IMR-90 (cell line): ENCODE data around the gene FRMD3. TPM values are rescaled to one million over a fixed set of nuclear protein-coding genes. Genes with fewer than 3 reads are reported as not detected.

Source experiments
- ATAC-seq: fragments of 200-7000 bp; cut with Tn5 transposase; 2 replicates; pipeline ENCODE4 v1.9.1; 2020; ENCODE audit warnings: low read depth, mild to moderate bottlenecking, moderate library complexity
- BruUV-seq: library from RNA; stranded (reverse); fragments of 400-500 nt; replicated peaks from 2 replicates; lab custom pipeline; 2021; lab: Mats Ljungman, UMichigan
- CTCF ChIA-PET: fragments of 300-600 bp; formaldehyde crosslinking; extraction: SDS; loops from one replicate; lab custom pipeline; 2021; ENCODE audit warnings: antibody characterized with exemption; lab: Yijun Ruan, JAX
- POLR2A ChIA-PET: fragments of 300-600 bp; sonication (Branson Sonifier 250); formaldehyde crosslinking; loops from one replicate; lab custom pipeline; 2022; ENCODE audit warnings: antibody characterized with exemption; ENCODE audit not compliant: unreplicated experiment; lab: Charles Lee
- DNase-seq: peaks from one replicate; pipeline ENCODE4 v3.0.0; 2013
- H2AFZ ChIP-seq: replicated peaks from 2 replicates; pipeline ENCODE3; 2013; ENCODE audit warnings: low read length, mild to moderate bottlenecking; ENCODE audit not compliant: poor library complexity
- H2AK5ac ChIP-seq: 2 replicates; pipeline ENCODE4 v1.6.1; 2013; ENCODE audit warnings: low read depth, low read length, inconsistent platforms
- H2AK9ac ChIP-seq: replicated peaks from 2 replicates; pipeline ENCODE3; 2013; ENCODE audit warnings: mild to moderate bottlenecking, low read depth, low read length, moderate library complexity; ENCODE audit not compliant: poor library complexity
- H2BK120ac ChIP-seq: 2 replicates; pipeline ENCODE4 v1.6.1; 2013; ENCODE audit warnings: low read depth, low read length, inconsistent platforms
- H2BK15ac ChIP-seq: 3 replicates; pipeline ENCODE4 v1.6.1; 2013; ENCODE audit warnings: low read depth, low read length, inconsistent platforms
- H2BK20ac ChIP-seq: 2 replicates; pipeline ENCODE4 v1.6.1; 2013; ENCODE audit warnings: low read depth, mild to moderate bottlenecking, inconsistent platforms, low read length, moderate library complexity
- H2BK5ac ChIP-seq: 2 replicates; pipeline ENCODE4 v1.6.1; 2013; ENCODE audit warnings: mild to moderate bottlenecking, low read depth, low read length, inconsistent platforms; ENCODE audit not compliant: poor library complexity, severe bottlenecking
- H3K14ac ChIP-seq: replicated peaks from 2 replicates; pipeline ENCODE4 v1.6.1; 2013; ENCODE audit warnings: low read depth, low read length, inconsistent platforms
- H3K18ac ChIP-seq: 2 replicates; pipeline ENCODE4 v1.6.1; 2013; ENCODE audit warnings: low read depth, low read length, control low read depth
- H3K23ac ChIP-seq: 2 replicates; pipeline ENCODE4 v1.6.1; 2013; ENCODE audit warnings: low read depth, low read length, inconsistent platforms
- H3K27ac ChIP-seq: 2 replicates; pipeline ENCODE4 v1.5.1; 2013; ENCODE audit warnings: mild to moderate bottlenecking, control low read depth, low read length; ENCODE audit not compliant: insufficient read depth
- H3K27me3 ChIP-seq: 2 replicates; pipeline ENCODE4 v1.6.1; 2013; ENCODE audit warnings: low read length; ENCODE audit not compliant: control insufficient read depth, insufficient read depth
- H3K36me3 ChIP-seq: 2 replicates; pipeline ENCODE4 v1.6.1; 2013; ENCODE audit warnings: low read length, mixed read lengths; ENCODE audit not compliant: control insufficient read depth, insufficient read depth
- H3K4ac ChIP-seq: 2 replicates; pipeline ENCODE4 v1.6.1; 2013; ENCODE audit warnings: low read depth, low read length, inconsistent platforms
- H3K4me1 ChIP-seq: 2 replicates; pipeline ENCODE4 v1.6.1; 2013; ENCODE audit warnings: low read length, mixed read lengths; ENCODE audit not compliant: control insufficient read depth, insufficient read depth
- H3K4me2 ChIP-seq: 2 replicates; pipeline ENCODE4 v1.6.1; 2013; ENCODE audit warnings: low read depth, mild to moderate bottlenecking, control low read depth, low read length, moderate library complexity
- H3K4me3 ChIP-seq: 2 replicates; pipeline ENCODE4 v1.5.1; 2013; ENCODE audit warnings: low read depth, mild to moderate bottlenecking, control low read depth, low read length, moderate library complexity; ENCODE audit not compliant: insufficient read depth
- H3K56ac ChIP-seq: 2 replicates; pipeline ENCODE4 v1.6.1; 2013; ENCODE audit warnings: low read length, inconsistent platforms; ENCODE audit not compliant: insufficient read depth; ENCODE audit errors: extremely low read depth
- H3K79me1 ChIP-seq, 2 experiments: 2 replicates each; pipeline ENCODE4 v1.6.1; 2013; ENCODE audit warnings: low read length in 2 of 2, inconsistent platforms in 1 of 2, low read depth in 1 of 2
- H3K9ac ChIP-seq: 2 replicates; pipeline ENCODE4 v1.6.1; 2013; ENCODE audit warnings: low read depth, low read length, control low read depth
- H3K9me1 ChIP-seq: 2 replicates; pipeline ENCODE4 v1.6.1; 2013; ENCODE audit warnings: low read length, inconsistent platforms; ENCODE audit not compliant: insufficient read depth
- H3K9me3 ChIP-seq: 2 replicates; pipeline ENCODE4 v1.6.1; 2013; ENCODE audit warnings: low read length; ENCODE audit not compliant: control insufficient read depth, insufficient read depth
- H4K20me1 ChIP-seq: 2 replicates; pipeline ENCODE4 v1.6.1; 2013; ENCODE audit warnings: low read length, inconsistent platforms; ENCODE audit not compliant: insufficient read depth
- H4K5ac ChIP-seq: 2 replicates; pipeline ENCODE4 v1.6.1; 2013; ENCODE audit warnings: mild to moderate bottlenecking, low read depth, low read length, control low read depth
- H4K8ac ChIP-seq, 2 experiments: 2 replicates each; pipeline ENCODE4 v1.6.1; 2013; ENCODE audit warnings: low read depth in 2 of 2, low read length in 2 of 2, control low read depth in 1 of 2, inconsistent platforms in 1 of 2
- H4K91ac ChIP-seq: 2 replicates; pipeline ENCODE4 v1.6.1; 2013; ENCODE audit warnings: low read depth, low read length, inconsistent platforms; ENCODE audit not compliant: insufficient read depth
- BHLHE40 ChIP-seq: fragments of 150-350 bp; IDR thresholded peaks from 2 replicates; pipeline ENCODE4 v1.6.1; 2016; ENCODE audit warnings: mild to moderate bottlenecking, low read depth, low read length
- WGBS, 2 experiments: methylation state at CpG; one replicate each; pipeline versions ENCODE4 v1.1.5 to v1.1.7; 2013; ENCODE audit warnings: missing lambda C conversion rate in 2 of 2; ENCODE audit not compliant: insufficient read length in 1 of 2; ENCODE audit errors: extremely low coverage in 2 of 2; 5-methylcytosine and 5-hydroxymethylcytosine counted together
- dilution Hi-C: fragments of 300-500 bp; cut with HindIII; formaldehyde crosslinking; loops from one replicate; pipeline ENCODE4 v1.14.3; 2018; ENCODE audit warnings: low sequenced_read_pairs; ENCODE audit not compliant: unreplicated experiment
- in situ Hi-C: fragments of 300-500 bp; cut with MboI; formaldehyde crosslinking; loops from 3 replicates; pipeline ENCODE4 v1.14.3; 2019; ENCODE audit warnings: low sequenced_read_pairs, inconsistent platforms, mixed read lengths
- intact Hi-C: fragments of 100-400 bp; cut with micrococcal nuclease; formaldehyde crosslinking; loops from 2 replicates; pipeline ENCODE4 v1.10.0; 2022
- polyA plus RNA-seq, 3 experiments: library from polyadenylated mRNA; depleted of rRNA; stranded (reverse); fragments of >200 nt; gene quantifications; 2 replicates each; pipeline ENCODE4 v1.2.3, GENCODE V29; 2012; ENCODE audit warnings: low replicate concordance in 1 of 3
- total RNA-seq: library from RNA; depleted of rRNA; stranded (reverse); fragments of >200 nt; gene quantifications from 2 replicates; pipeline ENCODE4 v1.2.3, GENCODE V29; 2012

FRMD3 gene
- total and polyA plus RNA-seq, 2 of the 4 experiments (the other 2 are of a cell fraction) = 0.02 to 0.18 TPM

- no peaks in the 10 kb centered on the region for H3K79me1 ChIP-seq
- no peaks in the 10 kb centered on the region for H3K9me1 ChIP-seq
- no peak overlapping the region for H3K27ac ChIP-seq
- H4K5ac ChIP-seq = no peak overlapping the region
- no peak overlapping the region for H2BK120ac ChIP-seq
- BruUV-seq = no TSS peak
- no peak overlapping the region for H3K18ac ChIP-seq
- dilution Hi-C loops (no loop called here), intact Hi-C loops (no loop called here), in situ Hi-C loops (no loop called here)
- H2AK9ac ChIP-seq = no peak overlapping the region
- no peaks in the 10 kb centered on the region for H3K36me3 ChIP-seq
- ATAC-seq (no peak), DNase-seq (no peak)
- ChIA-PET POLR2A (no interaction called here), CTCF (no interaction called here)
- no peak overlapping the region for H4K8ac ChIP-seq
- no peak overlapping the region for H2AK5ac ChIP-seq
- no peak for TF ChIP-seq BHLHE40
- H4K20me1 ChIP-seq = no peaks in the 10 kb centered on the region
- H3K27me3 ChIP-seq = no peaks in the 10 kb centered on the region
- H3K4me3 ChIP-seq = no peak overlapping the region
- no peak overlapping the region for H3K4me2 ChIP-seq
- H3K9me3 ChIP-seq = 0 out of 2 replicates have a peak, but pooled peaks cover 2% of the 10 kb centered on the region
- no peak overlapping the region for H3K23ac ChIP-seq
- H3K9ac ChIP-seq = no peak overlapping the region
- H2BK15ac ChIP-seq = no peak overlapping the region
- no peak overlapping the region for H2BK20ac ChIP-seq
- H2BK5ac ChIP-seq = no peak overlapping the region
- H3K4ac ChIP-seq = no peak overlapping the region
- H4K91ac ChIP-seq = no peak overlapping the region
- H3K56ac ChIP-seq = no peak overlapping the region
- WGBS, 2 experiments = no CpG with 5 or more reads among the region's 3 CpGs
- H2AFZ ChIP-seq = no peak overlapping the region
- H3K4me1 ChIP-seq = no peaks in the 10 kb centered on the region
- H3K14ac ChIP-seq = no peak overlapping the region
These were observed 117.7 kb downstream of the FRMD3 start for GRCh38 chr9:83420486-83420885.
